ENCODE measurements around the gene SSTR5. TPM values are rescaled to one million over a fixed set of nuclear protein-coding genes. Genes with fewer than 3 reads are reported as not detected.

The SSTR5 gene
- total and polyA plus RNA-seq, 4 donors = 0.38 to 0.96 (median 0.79) TPM

DNA sequence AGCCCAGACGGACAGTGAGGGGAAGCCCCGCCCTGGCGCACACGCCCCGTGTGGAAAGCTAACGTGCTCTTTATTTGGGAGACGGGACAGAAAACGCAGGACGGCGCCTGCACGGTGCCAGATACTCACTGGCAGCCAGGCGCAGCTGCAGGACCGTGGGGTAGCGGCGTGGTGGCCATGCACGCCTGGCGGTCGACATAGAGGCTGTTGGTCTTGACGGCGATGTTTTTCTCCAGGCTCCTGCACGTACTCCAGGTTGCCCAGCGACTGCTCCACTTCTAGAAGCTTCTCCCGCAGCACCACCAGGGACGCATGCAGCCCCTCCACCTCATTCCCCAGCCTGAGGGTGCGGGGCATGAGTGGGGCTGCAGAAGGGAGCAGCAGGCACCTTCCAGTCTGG lies 28.6 kb downstream of the SSTR5 start:
- no peak for DNase-seq (ENCODE audit: low read depth in 4 of 6, low spot score in 6 of 6)
- H3K36me3 ChIP-seq (ENCODE audit: control insufficient read depth, insufficient read depth, low read length) = peaks cover 6% of the 10 kb centered on the region
- peaks cover 2% of the 10 kb centered on the region for H3K27me3 ChIP-seq (ENCODE audit: control insufficient read depth, insufficient read depth, low read length)
- peaks cover 64% of the 10 kb centered on the region for H3K4me1 ChIP-seq (ENCODE audit: control insufficient read depth, insufficient read depth, low read length)
- no peaks in the 10 kb centered on the region for H3K9me3 ChIP-seq (ENCODE audit: control insufficient read depth, insufficient read depth, low read length)
- 48% methylated on average over 22 of the region's 25 CpGs for WGBS (ENCODE audit: insufficient coverage)
- H3K4me3 ChIP-seq (ENCODE audit: low read depth, low read length) = no peak overlapping the region
- H3K27ac ChIP-seq (ENCODE audit: low read depth, low read length) = no peak overlapping the region

- no peak overlapping the region for H3K4me3 ChIP-seq (ENCODE audit: low read depth, low read length)
- no peak overlapping the region for H3K27ac ChIP-seq (ENCODE audit: low read depth, low read length)
- 83% methylated on average over 23 of the region's 25 CpGs for WGBS (ENCODE audit: insufficient coverage)
- no peaks in the 10 kb centered on the region for H3K9me3 ChIP-seq (ENCODE audit: control insufficient read depth, insufficient read depth, low read length)
- peaks cover 6% of the 10 kb centered on the region for H3K36me3 ChIP-seq (ENCODE audit: control insufficient read depth, insufficient read depth, low read length)
- no peak for DNase-seq (ENCODE audit: low read depth in 4 of 6, low spot score in 6 of 6)
- H3K27me3 ChIP-seq (ENCODE audit: control insufficient read depth, insufficient read depth, low read length) = peaks cover 2% of the 10 kb centered on the region
- peaks cover 59% of the 10 kb centered on the region for H3K4me1 ChIP-seq (ENCODE audit: control insufficient read depth, insufficient read depth, low read length)
Observed at GRCh38 chr16:1101573-1102332, 29.2 kb downstream of the SSTR5 start.

DNA sequence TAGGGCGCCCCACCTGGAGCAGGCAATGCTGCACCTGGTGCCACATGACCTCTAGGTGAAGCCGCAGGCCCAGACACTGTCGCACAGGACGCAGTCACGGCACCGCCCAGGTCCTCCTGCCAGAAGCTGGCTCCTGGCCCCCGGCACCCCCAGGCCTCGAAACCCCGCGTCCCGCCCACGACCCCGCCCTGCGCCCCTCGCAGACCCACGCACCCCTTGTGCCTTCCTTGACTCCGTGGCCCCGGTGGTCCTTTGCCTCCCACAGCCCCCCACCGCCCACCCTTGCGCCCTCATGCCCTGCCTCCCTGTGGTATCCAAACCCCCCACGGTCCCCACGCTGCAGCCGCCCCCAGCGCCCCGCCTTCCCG lies 29.8 kb downstream of the SSTR5 start:
- no peak overlapping the region for H3K4me3 ChIP-seq (ENCODE audit: low read depth, low read length)
- DNase-seq (ENCODE audit: low read depth in 4 of 6, low spot score in 6 of 6) = no peak
- H3K36me3 ChIP-seq (ENCODE audit: control insufficient read depth, insufficient read depth, low read length) = peaks cover 9% of the 10 kb centered on the region
- H3K9me3 ChIP-seq (ENCODE audit: control insufficient read depth, insufficient read depth, low read length) = no peaks in the 10 kb centered on the region
- H3K27ac ChIP-seq (ENCODE audit: low read depth, low read length) = no peak overlapping the region
- WGBS (ENCODE audit: insufficient coverage) = 82% methylated on average over 11 of the region's 26 CpGs
- H3K27me3 ChIP-seq (ENCODE audit: control insufficient read depth, insufficient read depth, low read length) = peaks cover 2% of the 10 kb centered on the region
- H3K4me1 ChIP-seq (ENCODE audit: control insufficient read depth, insufficient read depth, low read length) = peaks cover 54% of the 10 kb centered on the region

DNA sequence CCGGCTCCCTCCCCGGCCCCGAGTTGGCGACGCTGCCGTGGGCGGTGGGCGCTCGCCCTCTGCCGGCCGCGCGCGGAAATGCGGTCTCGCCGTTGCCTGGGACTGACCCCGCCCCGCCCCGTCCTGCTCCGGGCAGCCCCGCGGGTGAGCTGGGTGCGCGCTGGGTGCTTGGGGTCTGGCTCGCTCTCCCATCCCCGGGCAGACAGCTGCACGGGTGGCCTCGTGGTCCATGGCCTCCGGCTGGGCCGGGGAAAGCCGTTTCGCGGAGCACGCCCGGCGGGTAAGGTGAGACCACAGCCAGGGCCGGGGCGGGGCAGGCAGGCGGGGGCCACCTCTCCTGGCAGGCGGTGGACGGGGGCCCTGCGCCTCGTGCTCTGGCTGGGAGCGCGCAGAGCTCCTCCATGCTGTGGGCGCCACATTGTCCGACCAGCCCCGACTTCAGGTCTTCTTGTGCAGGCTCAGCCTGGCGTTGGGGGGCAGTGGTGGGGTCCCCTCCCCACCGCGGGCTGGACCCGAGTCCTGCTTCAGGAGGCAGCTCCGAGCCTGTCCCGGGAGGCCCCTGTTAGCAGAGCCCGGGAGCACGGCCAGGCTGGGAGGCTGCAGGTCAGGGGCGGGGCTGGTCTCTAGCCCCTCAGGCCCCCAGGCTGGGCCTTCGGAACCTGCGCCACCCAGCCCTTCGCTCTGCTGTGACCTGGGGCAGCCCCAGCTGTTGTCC lies 30.5 kb downstream of the SSTR5 start:
- Histone ChIP-seq H3K27me3 (ENCODE audit: control insufficient read depth, insufficient read depth, low read length) (peaks cover 7% of the 10 kb centered on the region), H3K4me3 (ENCODE audit: low read depth, low read length) (no peak overlapping the region), H3K36me3 (ENCODE audit: control insufficient read depth, insufficient read depth, low read length) (peaks cover 13% of the 10 kb centered on the region), H3K9me3 (ENCODE audit: control insufficient read depth, insufficient read depth, low read length) (no peaks in the 10 kb centered on the region), H3K27ac (ENCODE audit: low read depth, low read length) (no peak overlapping the region), H3K4me1 (ENCODE audit: control insufficient read depth, insufficient read depth, low read length) (peaks cover 47% of the 10 kb centered on the region)
- WGBS (ENCODE audit: insufficient coverage) = 7% methylated on average over 61 of the region's 61 CpGs
- DNase-seq (ENCODE audit: low read depth in 4 of 6, low spot score in 6 of 6) = peak in 3 of 6 donors; percentile 27 to 75 (median 65)

- DNase-seq (ENCODE audit: low read depth in 4 of 6, low spot score in 6 of 6) = no peak
- no peaks in the 10 kb centered on the region for H3K9me3 ChIP-seq (ENCODE audit: control insufficient read depth, insufficient read depth, low read length)
- H3K36me3 ChIP-seq (ENCODE audit: control insufficient read depth, insufficient read depth, low read length) = peaks cover 13% of the 10 kb centered on the region
- H3K4me3 ChIP-seq (ENCODE audit: low read depth, low read length) = no peak overlapping the region
- WGBS (ENCODE audit: insufficient coverage) = 51% methylated on average over 11 of the region's 11 CpGs
- H3K27me3 ChIP-seq (ENCODE audit: control insufficient read depth, insufficient read depth, low read length) = peaks cover 12% of the 10 kb centered on the region
- peaks cover 45% of the 10 kb centered on the region for H3K4me1 ChIP-seq (ENCODE audit: control insufficient read depth, insufficient read depth, low read length)
- H3K27ac ChIP-seq (ENCODE audit: low read depth, low read length) = no peak overlapping the region
Observed at GRCh38 chr16:1103636-1103980, 31.1 kb downstream of the SSTR5 start.

DNA sequence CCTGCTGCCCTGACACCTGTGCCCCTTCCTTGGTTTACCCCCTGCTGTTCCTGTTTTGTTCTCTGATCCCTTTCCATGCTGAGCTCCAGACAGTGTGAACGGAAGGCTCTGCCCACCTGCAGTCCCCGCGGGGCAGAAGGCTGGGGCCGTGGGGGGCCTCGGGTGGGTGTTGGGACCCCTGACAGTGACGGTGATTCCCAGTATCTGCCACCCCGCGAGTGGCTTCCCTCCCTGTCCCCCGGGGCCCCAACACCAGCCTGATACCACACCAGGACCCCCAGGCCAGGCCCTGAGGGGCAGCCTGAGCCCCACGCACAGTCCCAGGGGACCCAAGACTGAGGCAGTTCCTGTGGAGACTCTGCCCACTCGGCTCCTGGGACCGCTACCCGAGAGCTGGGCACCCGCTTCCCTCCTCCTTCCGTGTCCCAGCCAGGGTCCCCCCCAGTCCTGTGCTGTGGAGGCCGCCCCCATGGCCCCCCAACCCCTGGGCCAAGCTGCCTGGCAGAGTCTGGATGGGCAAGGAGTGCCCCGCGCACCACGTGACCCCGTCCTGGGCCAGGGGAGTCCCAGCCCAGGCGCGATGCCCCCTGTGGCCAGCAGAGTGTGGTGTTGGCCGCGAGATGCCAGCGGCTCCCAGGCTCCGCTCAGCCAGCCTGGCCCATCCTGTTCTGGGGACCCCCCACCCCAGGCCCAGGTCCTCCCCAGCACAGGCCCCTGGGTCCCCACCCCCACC lies 33.5 kb downstream of the SSTR5 start:
- peaks cover 19% of the 10 kb centered on the region for H3K27me3 ChIP-seq (ENCODE audit: control insufficient read depth, insufficient read depth, low read length)
- peak in 5 of 6 donors; percentile 28 to 89 (median 60) for DNase-seq (ENCODE audit: low read depth in 4 of 6, low spot score in 6 of 6)
- H3K27ac ChIP-seq (ENCODE audit: low read depth, low read length) = no peak overlapping the region
- peaks cover 10% of the 10 kb centered on the region for H3K36me3 ChIP-seq (ENCODE audit: control insufficient read depth, insufficient read depth, low read length)
- 33% methylated on average over 26 of the region's 26 CpGs for WGBS (ENCODE audit: insufficient coverage)
- H3K4me1 ChIP-seq (ENCODE audit: control insufficient read depth, insufficient read depth, low read length) = peaks cover 41% of the 10 kb centered on the region
- H3K4me3 ChIP-seq (ENCODE audit: low read depth, low read length) = no peak overlapping the region
- no peaks in the 10 kb centered on the region for H3K9me3 ChIP-seq (ENCODE audit: control insufficient read depth, insufficient read depth, low read length)

DNA sequence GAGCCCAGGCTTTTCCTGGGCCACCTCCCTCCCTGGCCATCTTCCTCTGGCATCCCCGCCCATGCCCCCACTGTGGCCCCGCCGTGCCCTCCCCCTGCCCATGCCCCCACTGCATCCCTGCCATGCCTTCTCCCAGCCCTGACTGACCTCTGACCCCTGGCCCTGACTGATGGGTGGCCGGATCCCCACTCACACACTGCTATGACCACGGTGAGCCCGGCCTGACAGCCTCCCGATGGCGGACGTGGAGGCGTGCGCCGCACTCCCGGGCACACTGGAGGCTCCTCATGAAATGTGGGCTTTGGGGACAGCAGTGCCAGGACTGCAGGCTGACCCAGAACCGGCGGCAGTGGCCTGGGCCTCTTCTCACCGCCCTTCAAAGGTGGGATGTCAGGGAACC lies 34.1 kb downstream of the SSTR5 start:
- DNase-seq (ENCODE audit: low read depth in 4 of 6, low spot score in 6 of 6) = no peak
- Histone ChIP-seq H3K9me3 (ENCODE audit: control insufficient read depth, insufficient read depth, low read length) (no peaks in the 10 kb centered on the region), H3K4me1 (ENCODE audit: control insufficient read depth, insufficient read depth, low read length) (peaks cover 35% of the 10 kb centered on the region), H3K4me3 (ENCODE audit: low read depth, low read length) (no peak overlapping the region), H3K27ac (ENCODE audit: low read depth, low read length) (no peak overlapping the region), H3K36me3 (ENCODE audit: control insufficient read depth, insufficient read depth, low read length) (peaks cover 10% of the 10 kb centered on the region), H3K27me3 (ENCODE audit: control insufficient read depth, insufficient read depth, low read length) (peaks cover 19% of the 10 kb centered on the region)
- 85% methylated on average over 14 of the region's 16 CpGs for WGBS (ENCODE audit: insufficient coverage)

DNA sequence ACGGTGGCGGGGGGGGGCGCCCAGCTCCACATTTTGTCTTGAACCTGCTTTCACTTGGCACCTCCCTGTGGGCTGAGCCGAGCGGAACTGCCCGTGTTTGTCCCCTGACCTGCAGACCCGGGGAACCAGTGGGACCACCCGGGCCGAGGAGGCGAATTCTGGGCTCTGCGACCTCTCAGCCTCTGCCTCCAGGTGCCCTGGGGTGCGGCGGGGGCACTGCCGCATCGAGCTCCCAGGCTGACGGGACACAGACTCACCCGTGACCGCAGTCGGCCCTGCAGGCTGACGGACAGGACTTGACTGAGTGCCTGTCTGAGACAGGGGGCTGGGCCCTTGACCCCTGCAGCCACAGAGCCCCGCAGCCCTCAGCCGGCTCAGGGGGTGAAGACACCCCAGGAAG lies 34.6 kb downstream of the SSTR5 start:
- WGBS (ENCODE audit: insufficient coverage) = 76% methylated on average over 22 of the region's 22 CpGs
- Histone ChIP-seq H3K36me3 (ENCODE audit: control insufficient read depth, insufficient read depth, low read length) (peaks cover 10% of the 10 kb centered on the region), H3K9me3 (ENCODE audit: control insufficient read depth, insufficient read depth, low read length) (no peaks in the 10 kb centered on the region), H3K4me3 (ENCODE audit: low read depth, low read length) (no peak overlapping the region), H3K27ac (ENCODE audit: low read depth, low read length) (no peak overlapping the region), H3K27me3 (ENCODE audit: control insufficient read depth, insufficient read depth, low read length) (peaks cover 19% of the 10 kb centered on the region), H3K4me1 (ENCODE audit: control insufficient read depth, insufficient read depth, low read length) (peaks cover 33% of the 10 kb centered on the region)
- DNase-seq (ENCODE audit: low read depth in 4 of 6, low spot score in 6 of 6) = no peak

GRCh38 chr16:1107731-1108130 lies 35.2 kb downstream of the SSTR5 start:
- H3K4me3 ChIP-seq (ENCODE audit: low read depth, low read length) = no peak overlapping the region
- peaks cover 33% of the 10 kb centered on the region for H3K4me1 ChIP-seq (ENCODE audit: control insufficient read depth, insufficient read depth, low read length)
- H3K36me3 ChIP-seq (ENCODE audit: control insufficient read depth, insufficient read depth, low read length) = peaks cover 10% of the 10 kb centered on the region
- WGBS (ENCODE audit: insufficient coverage) = 83% methylated on average over 12 of the region's 12 CpGs
- H3K27ac ChIP-seq (ENCODE audit: low read depth, low read length) = no peak overlapping the region
- no peak for DNase-seq (ENCODE audit: low read depth in 4 of 6, low spot score in 6 of 6)
- H3K27me3 ChIP-seq (ENCODE audit: control insufficient read depth, insufficient read depth, low read length) = peaks cover 19% of the 10 kb centered on the region
- H3K9me3 ChIP-seq (ENCODE audit: control insufficient read depth, insufficient read depth, low read length) = no peaks in the 10 kb centered on the region

All from spinal cord (tissue), 10 donors.